NB4 (cell line): ENCODE results near the gene ENOX1.

ENCODE experiments used
- DNase-seq: peaks from one replicate; pipeline ENCODE4 v3.0.0; 2010; ENCODE audit warnings: low read depth
- H3K4me3 ChIP-seq: one replicate; pipeline ENCODE4 v1.5.1; 2011; ENCODE audit warnings: mild to moderate bottlenecking, low read depth, low read length, moderate library complexity
- CTCF ChIP-seq: IDR thresholded peaks from one replicate; pipeline ENCODE4 v1.5.1; 2012; ENCODE audit warnings: low read depth, low read length
- MAX ChIP-seq: IDR thresholded peaks from 2 replicates; pipeline ENCODE4 v1.6.1; 2011; ENCODE audit warnings: low read depth, low read length
- MYC ChIP-seq: IDR thresholded peaks from 2 replicates; pipeline ENCODE4 v1.6.1; 2011; ENCODE audit warnings: low read depth, low read length
- POLR2A ChIP-seq: IDR thresholded peaks from 2 replicates; pipeline ENCODE4 v1.6.1; 2011; ENCODE audit warnings: mild to moderate bottlenecking; ENCODE audit not compliant: insufficient read length; ENCODE audit errors: extremely low read depth

The ENOX1 gene

GRCh38 chr13:43584751-43585150 is 202.0 kb downstream of the ENOX1 start:
- no peak for DNase-seq
- no peak for TF ChIP-seq POLR2A
- TF ChIP-seq CTCF = no peak
- no peak for TF ChIP-seq MAX
- no peak for TF ChIP-seq MYC
- no peak overlapping the region for H3K4me3 ChIP-seq

- H3K4me3 ChIP-seq = no peak overlapping the region
- TF ChIP-seq MYC = no peak
- TF ChIP-seq POLR2A = no peak
- no peak for TF ChIP-seq CTCF
- TF ChIP-seq MAX = no peak
- DNase-seq = no peak
Measured at GRCh38 chr13:43583321-43583720, 203.5 kb downstream of the ENOX1 start.

GRCh38 chr13:43580280-43580679 is 206.5 kb downstream of the ENOX1 start:
- no peak for DNase-seq
- TF ChIP-seq CTCF (no peak), MAX (no peak), POLR2A (no peak), MYC (no peak)
- H3K4me3 ChIP-seq = no peak overlapping the region

DNA sequence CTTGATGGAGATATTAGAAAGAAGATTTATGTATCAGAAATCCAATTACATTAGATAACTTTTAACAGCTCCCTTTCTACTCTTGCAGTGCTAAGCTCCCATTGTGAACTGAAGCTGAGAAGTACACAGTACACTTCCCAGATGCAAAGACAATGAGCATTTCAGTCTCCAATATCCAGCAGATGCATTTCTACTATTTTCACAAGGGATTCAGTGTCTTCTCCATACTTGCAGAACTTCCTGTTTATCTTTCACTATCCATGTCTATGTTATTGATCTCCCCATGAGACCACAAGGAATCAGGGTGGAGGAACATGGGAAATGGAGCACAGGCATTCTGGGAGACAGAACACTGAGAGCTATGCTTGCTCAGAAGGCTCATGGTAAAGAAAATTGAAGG is 207.5 kb downstream of the ENOX1 start:
- TF ChIP-seq CTCF (no peak), MAX (no peak), MYC (no peak), POLR2A (no peak)
- no peak for DNase-seq
- no peak overlapping the region for H3K4me3 ChIP-seq

- DNase-seq = no peak
- TF ChIP-seq MAX (no peak), CTCF (no peak), MYC (no peak), POLR2A (no peak)
- no peak overlapping the region for H3K4me3 ChIP-seq
Measured at GRCh38 chr13:43574605-43575004, 212.2 kb downstream of the ENOX1 start.
